Stimulated activated CD4-positive, alpha-beta T cell treated with anti-CD3 and anti-CD28 coated beads, Interleukin-12 subunit alpha, Interleukin-12 subunit beta, amount 100 ng/mL, for 48 hours (primary cell): ENCODE measurements around the gene NAALADL2.
"Not testable (repeated sequence)": the region's sequence is repeated elsewhere in the genome, so short reads cannot be mapped to it uniquely, and the experiment has no call there.

Experiments
- DNase-seq, 3 donors: peaks; one replicate each; pipeline ENCODE4 v3.0.0-alpha.2; 2020; ENCODE audit warnings: low read depth in 2 of 3, low spot score in 1 of 3

NAALADL2 gene

GRCh38 chr3:175822766-175823491 is 963.8 kb downstream of the NAALADL2 start:
- DNase-seq: not testable (repeated sequence)

GRCh38 chr3:175825016-175825580 is 966.0 kb downstream of the NAALADL2 start:
- DNase-seq: not testable (repeated sequence)

- DNase-seq: no peak
Observed at GRCh38 chr3:175826759-175827158, 967.6 kb downstream of the NAALADL2 start.

GRCh38 chr3:175829809-175830208 is 970.7 kb downstream of the NAALADL2 start:
- DNase-seq: not testable (repeated sequence)

GRCh38 chr3:175835763-175836162 is 976.6 kb downstream of the NAALADL2 start:
- not testable (repeated sequence) for DNase-seq

DNA sequence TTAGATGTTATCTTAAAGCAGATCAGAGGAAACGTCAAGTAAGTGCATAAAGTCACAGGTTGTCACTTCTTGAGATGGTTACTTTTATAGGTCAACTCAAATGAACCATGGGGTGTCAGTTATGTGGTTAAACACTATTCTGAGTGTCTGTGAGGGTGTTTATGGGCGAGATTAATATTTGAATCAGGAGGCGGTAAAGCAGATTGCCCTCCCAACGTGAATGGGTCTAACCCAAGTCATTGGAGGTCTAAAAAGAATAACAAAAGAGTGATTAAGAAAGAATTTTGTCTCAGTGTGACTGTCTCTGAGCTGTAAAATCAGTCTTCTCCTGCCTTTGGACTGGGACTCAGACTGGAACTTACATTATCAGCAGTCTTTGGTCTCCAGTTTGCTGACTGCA is 977.5 kb downstream of the NAALADL2 start:
- DNase-seq: no peak

- DNase-seq: no peak
Observed at GRCh38 chr3:175837962-175838361, 978.8 kb downstream of the NAALADL2 start.

DNA sequence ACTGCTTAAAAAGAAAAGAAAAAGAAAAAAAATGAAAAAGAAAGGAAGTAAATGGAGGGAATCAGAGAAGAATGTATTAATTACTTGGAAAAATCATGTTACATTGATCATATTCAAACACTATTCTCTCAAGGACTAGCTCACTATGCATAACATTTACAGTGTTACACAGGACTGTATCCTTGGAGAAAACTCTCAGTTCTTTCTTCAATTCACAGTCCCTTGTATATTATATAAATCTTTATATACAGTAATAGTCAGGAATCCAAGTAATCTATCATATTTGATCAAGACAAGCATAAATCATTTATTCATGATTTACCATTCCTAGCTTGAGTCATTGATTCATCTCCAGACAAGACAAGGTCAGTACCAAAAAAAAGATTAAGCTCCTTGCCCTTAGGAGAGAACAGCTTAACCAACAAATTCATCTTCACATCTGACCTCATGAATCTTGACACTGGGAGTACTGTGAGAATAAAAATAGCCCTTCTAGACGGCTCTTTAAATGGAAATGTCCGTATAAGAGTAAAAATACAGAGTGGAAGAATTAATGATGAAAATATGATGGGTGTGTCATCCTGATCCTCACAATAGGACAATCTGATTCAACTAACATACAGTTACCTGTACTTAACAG is 980.4 kb downstream of the NAALADL2 start:
- DNase-seq: no peak

GRCh38 chr3:175851541-175851940 is 992.4 kb downstream of the NAALADL2 start:
- DNase-seq: no peak

DNA sequence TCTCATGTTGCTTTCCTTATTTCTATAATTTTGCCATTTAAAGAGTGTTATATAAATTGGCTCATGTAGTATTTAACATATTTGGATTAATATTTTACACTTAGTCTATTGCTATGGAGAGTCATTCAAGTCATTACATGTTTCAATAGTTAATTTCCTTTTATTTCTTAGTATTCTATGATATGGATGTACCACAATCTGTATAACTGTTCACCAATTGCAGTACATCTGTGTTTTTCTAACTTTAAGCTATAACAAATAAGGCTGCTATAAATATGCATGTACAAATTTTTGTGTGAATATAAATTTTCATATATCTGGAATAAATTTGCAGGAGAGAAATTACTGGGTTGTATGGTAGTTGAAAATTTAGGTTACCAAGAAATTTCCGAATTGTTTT is 993.4 kb downstream of the NAALADL2 start:
- DNase-seq: no peak

GRCh38 chr3:175857666-175858270 is 998.6 kb downstream of the NAALADL2 start:
- no peak for DNase-seq
